NCI-H345 (cell line): Measurements from ENCODE around the gene ZNF609.
"Not testable (repeated sequence)": the region's sequence is repeated elsewhere in the genome, so short reads cannot be mapped to it uniquely, and the experiment has no call there.

Source experiments
- DNase-seq: peaks from one replicate; lab custom pipeline; 2025; lab: John Stamatoyannopoulos, UW

The ZNF609 gene

DNA sequence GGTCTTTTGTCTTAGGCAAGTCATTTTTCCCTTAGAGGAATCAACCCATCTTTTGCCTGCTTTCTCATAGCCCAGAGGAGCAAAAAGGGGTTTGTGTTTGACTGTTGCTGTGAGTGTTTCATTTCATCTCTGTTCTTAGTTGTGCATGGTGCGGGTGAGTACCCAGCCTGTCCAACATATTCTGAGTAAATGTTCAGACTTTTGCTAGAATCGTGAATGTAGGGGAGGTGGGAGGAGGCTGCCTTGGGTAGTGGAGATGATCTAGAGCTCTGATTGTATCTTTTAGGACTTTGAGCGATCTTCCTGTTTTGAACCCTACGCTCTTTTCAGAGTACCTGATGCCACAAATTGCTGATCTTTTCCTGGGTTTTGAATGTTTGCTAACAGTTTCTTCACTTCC, 123.1 kb downstream of the ZNF609 start:
- DNase-seq: no peak

DNA sequence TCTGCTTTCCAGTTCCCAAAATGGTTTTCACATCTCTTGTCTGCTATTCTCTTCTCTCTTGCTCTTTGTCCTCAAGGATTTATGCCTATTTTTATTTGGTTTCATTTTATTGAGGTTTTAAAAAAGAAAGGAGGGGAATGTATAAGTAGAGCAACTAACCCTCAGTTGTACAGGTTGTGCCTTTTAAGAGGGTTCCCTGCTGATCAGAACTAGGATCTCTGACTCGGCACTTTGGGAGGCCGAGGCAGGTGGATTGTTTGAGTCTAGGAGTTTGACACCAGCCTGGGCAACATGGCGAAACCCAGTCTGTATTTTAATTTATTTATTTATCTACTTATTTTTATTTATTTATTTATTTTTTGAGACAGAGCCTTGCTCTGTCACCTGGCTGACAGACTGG, 123.6 kb downstream of the ZNF609 start:
- no peak for DNase-seq

DNA sequence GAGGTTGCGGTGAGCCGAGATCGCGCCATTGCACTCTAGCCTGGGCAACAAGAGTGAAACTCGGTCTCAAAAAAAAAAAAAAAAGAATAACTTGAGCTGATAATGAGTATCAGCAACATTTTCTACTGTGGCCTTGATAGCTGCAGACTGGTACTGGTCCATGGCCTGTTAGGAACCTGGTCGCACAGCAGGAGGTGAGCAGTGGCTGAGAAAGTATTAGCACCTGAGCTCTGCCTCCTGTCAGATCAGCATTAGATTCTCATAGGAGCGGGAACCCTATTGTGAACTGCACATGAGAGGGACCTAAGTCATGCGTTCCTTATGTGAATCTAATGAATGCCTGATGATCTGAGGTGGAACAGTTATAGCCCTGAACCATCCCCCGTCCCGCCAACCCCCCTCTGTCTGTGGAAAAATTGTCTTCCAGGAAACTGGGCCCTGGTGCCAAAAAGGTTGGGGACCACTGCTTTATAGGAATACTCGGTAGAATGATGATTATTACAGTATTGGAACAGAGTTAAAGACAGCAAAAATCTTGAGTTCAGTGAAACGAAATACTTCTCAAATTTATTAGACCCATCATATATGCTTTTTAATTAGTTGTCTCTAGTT, 126.0 kb downstream of the ZNF609 start:
- no peak for DNase-seq

GRCh38 chr15:64586984-64587383, 126.6 kb downstream of the ZNF609 start:
- no peak for DNase-seq

- no peak for DNase-seq
Observed at GRCh38 chr15:64589435-64590084, 129.2 kb downstream of the ZNF609 start.

DNA sequence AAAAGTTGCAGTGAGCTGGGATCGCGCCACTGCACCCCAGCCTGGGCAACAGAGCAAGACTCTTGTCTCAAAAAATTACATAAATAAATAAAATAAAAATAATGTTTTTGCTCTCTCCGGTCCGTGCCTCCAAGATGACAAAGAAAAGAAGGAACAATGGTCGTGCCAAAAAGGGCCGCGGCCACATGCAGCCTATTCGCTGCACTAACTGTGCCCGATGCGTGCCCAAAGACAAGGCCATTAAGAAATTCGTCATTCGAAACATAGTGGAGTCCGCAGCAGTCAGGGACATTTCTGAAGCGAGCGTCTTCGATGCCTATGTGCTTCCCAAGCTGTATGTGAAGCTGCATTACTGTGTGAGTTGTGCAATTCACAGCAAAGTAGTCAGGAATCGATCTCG, 132.5 kb downstream of the ZNF609 start:
- not testable (repeated sequence) for DNase-seq

DNA sequence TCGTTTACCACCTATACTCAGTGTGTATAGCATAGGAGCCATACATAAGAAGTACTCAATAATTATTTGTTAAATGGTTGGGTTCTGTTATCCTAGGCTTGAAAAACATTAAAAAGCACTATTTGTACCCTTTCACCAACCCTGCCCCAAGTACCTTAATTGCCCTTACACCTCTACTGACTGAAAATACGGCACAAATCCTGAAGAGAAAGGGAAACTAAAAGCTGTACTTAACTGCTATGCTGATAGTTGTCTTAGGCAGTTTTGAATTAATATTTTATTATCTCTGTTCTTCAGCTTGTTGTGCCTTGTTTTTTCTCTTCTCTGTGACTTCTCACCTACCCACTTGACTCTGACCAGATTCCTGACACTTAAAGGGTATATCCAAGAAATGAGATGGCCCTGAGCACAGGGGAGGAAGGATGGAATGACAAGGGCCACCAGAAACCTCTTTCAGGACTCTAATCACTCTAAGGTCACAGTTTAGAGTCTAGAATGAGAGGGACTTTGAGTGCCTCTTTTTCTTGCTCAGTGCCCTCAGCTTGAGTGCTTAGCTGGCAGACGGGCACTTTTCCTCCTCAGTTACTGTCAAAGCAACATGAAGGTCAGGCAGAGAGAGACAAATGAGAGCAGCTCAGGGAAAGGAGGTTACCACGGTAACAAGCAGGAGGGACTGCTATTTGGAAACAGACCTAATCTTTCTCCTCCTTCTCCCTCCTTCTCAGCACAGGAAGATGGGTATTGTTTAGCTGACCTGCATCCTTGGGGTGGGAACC, 136.5 kb downstream of the ZNF609 start:
- DNase-seq: peak; percentile 52

GRCh38 chr15:64597477-64597822, 137.1 kb downstream of the ZNF609 start:
- DNase-seq: peak; percentile 52

DNA sequence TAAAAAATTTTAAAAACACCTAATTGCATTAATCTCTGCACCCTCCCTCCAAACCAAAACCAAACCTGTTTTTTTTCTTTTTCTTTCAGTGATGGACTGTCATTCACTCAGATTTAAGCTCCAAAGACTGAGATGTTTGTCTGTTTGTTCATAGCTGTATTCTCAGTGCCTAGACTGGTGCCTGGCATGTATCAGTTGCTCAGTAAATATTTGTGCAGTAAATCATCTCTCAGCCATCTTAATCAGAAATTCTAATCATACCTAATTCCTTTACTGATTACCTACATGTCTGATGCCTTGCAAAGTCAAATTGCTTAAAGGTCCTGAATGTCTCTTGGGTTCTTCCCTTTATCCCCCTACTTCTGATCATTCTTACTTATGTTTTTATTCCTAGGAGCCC, 138.8 kb downstream of the ZNF609 start:
- DNase-seq: no peak

DNA sequence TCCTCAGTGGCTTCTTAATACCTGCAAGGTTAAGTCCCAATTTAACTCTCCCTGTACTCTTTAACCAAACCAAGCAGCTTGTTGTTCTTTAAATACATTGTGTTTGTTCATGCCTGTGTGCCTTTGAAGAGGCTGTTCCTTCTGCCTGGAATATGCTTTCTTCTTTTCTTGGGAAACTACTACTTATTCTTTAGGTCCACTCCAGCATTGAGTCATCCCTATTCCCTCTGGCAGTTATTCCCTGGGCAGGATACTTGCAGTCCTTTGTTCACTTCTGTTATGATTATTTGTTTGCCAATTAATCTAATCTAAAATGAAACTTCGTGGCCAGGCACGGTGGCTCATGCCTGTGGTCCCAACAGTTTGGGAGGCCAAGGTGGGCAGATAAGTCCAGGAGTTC, 139.3 kb downstream of the ZNF609 start:
- no peak for DNase-seq

DNA sequence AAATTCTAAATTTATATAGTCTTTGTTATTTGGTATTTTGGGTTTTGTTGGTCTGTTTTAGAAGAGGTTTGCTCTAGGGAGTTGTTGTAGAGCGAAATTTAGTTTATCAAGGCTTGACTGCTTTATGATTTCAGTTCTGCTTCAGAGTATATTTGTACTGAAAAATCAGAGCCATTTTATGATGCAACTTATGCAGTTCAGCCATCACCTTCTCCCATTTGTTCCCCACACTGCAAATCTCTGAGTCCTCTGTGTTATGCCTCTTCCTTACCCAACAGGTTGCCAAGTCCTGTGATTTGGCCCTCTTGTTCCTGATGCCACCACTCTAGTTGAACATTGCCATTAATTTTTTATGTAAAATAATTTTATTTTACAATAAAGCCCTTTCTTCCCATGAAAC, 140.4 kb downstream of the ZNF609 start:
- DNase-seq: no peak

DNA sequence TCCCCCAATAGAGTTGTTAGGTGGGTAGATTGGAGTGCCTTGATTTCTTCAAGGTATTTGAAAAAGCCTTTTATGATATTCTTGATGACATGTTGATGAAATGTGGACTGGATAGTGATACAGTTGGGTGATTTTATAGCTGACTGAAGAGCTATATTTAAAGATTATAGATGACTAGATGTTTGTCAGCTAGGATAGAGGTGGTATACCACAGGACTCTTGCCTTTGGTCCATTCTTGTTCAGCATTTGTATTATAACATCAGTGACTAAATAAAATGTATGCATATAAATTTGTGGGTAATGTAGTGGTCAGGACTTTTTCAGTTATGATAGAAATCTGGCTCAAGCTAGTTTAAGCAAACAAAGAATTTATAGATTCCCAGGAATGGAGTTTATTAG, 143.9 kb downstream of the ZNF609 start:
- no peak for DNase-seq

DNA sequence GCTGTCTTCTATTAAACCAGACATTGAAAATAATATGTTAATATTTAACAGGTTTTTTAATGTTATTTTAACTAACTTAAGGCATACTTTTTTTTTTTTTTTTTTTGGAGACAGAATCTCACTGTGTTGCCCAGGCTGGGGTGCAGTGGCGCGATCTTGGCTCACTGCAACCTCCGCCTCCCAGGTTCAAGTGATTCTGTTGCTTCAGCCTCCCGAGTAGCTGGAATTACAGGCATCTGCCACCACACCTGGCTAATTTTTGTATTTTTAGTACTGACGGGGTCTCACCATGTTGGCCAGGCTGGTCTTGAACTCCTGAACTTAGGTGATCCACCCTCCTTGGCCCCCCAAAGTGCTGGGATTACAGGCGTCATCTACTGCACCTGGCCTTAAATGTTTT, 147.0 kb downstream of the ZNF609 start:
- DNase-seq: not testable (repeated sequence)

DNA sequence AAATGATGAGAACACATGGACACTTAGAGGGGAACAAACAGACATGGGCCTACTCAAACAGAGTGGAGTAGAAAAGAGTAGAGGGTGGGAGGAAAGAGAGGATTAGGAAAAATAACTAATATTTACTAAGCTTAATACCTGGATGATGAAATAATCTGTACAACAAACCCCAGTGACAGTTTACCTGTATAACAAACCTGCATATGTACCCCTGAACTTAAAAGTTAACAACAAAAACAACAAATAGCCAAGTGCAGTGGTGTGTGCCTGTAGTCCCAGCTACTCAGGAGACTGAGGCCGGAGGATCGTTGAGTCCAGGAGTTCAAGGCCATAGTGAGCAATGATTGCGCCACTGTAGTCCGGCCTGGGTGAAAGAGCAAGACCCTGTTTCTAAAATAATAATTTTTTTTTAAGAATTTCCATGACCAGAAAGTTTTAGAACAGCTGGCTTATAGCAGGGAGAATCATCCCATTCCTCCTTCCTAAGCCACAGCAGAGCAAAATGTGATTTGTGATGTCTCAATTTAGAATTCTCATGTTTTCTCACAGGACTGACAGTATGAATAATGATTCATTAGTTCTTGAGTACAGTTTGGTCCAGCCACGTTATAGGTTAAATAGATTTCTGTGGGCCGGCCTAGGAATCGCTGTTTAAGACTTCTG, 150.0 kb downstream of the ZNF609 start:
- no peak for DNase-seq

GRCh38 chr15:64611085-64611725, 150.8 kb downstream of the ZNF609 start:
- no peak for DNase-seq

DNA sequence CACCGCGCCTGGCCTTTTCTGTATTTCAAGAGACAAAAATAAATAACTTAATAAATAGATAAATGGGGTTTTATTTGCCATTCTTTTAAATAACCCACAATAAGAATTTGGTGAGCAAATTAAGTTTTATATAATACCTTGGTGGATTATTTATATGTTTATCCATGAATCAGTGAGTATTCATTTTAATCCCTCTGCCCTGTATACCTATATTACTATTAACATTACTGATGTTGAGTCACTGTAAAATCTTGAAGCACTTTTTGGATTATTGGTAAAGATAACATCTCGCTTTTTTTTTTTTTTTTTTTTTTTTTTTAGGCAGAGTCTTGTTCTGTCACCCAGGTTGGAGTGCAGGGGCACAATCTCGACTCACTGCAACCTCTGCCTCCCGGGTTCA, 154.1 kb downstream of the ZNF609 start:
- no peak for DNase-seq

GRCh38 chr15:64617727-64618126, 157.3 kb downstream of the ZNF609 start:
- DNase-seq: no peak

GRCh38 chr15:64618138-64618537, 157.8 kb downstream of the ZNF609 start:
- DNase-seq: no peak

GRCh38 chr15:64618540-64618939, 158.2 kb downstream of the ZNF609 start:
- DNase-seq: no peak

DNA sequence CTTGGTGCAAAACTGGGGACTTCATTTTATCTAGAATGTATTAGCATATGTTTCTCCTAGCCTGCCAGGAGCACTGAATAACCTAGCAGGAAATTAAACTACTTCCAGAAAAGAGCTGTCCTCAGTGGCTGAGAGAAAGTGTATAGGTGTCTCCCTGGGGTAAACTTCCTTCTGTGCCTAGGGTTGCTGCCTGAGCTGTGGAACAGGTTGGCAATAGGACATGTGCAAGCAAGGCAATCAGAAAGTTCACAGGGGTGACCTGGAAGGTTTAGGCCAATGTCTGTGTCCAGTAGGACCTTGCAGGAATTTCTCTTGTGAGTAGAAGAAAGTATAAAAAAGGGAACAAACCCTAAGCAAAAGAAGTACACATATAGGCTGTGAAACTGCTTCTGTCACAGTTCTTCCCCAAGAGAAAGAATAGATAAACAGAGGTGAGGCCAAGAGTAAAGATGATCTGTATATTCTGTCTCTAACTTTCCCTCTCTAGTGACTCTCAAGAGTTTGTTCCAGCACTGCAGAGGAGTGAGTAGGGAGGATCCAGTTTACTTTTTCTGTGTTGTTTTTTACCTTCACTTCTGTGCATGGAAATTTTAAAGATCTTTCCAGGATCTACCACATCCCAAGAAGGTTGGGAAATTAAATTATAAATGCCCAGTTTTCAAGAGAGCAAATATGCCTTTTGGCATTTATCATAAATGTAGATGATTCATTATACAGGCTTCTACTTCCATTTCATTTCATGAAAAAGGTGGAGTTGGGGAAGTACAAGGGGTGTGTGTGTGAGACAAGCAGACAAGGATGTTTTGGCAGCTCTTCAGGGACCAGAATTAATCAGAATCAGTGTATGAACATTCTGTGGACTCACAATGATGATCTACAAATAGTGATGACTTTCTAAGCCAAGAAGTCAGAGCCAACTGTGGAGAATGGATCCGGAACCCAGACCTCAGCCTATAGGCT, 159.8 kb downstream of the ZNF609 start:
- no peak for DNase-seq

GRCh38 chr15:64621056-64621455, 160.7 kb downstream of the ZNF609 start:
- DNase-seq: no peak
